ENCODE measurements around the gene CST1. TPM values are rescaled to one million over a fixed set of nuclear protein-coding genes. Genes with fewer than 3 reads are reported as not detected.
A peak's percentile ranks its signal among the peaks of the same experiment; 100 is the strongest.
"Not testable (repeated sequence)": the region's sequence is repeated elsewhere in the genome, so short reads cannot be mapped to it uniquely, and the experiment has no call there.

CST1 gene
- total RNA-seq, 4 donors from 2014 or later: not detected

DNA sequence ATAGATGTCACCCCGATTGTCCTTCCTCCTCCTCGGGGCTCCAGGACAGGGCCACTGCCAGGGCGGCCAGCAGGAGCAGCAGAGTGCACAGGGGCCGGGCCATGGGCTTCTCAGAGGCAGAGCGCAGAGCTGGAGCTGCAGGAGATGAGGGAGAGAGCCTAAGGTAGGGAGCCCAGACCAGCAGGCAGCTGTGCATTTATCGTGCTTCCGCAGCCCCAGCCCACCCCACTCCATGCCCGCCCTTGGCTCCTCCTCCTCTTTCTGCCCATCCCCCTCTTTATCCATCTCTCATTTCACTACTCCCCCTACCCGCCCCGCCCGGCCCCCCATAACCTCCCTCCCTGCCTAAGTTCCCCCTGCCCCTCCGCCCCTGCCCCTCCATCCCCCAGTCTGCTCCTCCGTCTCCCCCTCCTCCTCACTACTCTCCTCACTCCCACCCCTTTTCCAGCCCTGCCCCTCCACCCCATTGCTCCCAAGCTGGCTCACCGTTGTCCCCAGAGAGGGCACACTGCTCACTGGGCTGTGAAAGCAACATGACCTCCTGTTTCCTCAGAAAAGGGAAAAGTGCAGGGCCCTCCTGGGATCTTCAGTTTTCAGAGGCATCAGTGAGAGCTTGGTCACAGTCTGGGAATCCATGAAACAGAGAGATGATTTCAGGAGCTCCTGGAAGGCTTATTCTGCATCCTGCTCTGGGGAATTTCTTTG is 25.5 kb upstream of the CST1 start:
- ATAC-seq (ENCODE audit: low FRiP score) (peak; percentile 23), DNase-seq (ENCODE audit: low spot score) (no peak)
- no peak for TF ChIP-seq CTCF (IDR thresholded peaks at IDR 0.05)

GRCh38 chr20:23774081-23774480 is 23.3 kb upstream of the CST1 start:
- no peak for DNase-seq (ENCODE audit: low spot score)
- TF ChIP-seq CTCF (IDR thresholded peaks at IDR 0.05): no peak
- ATAC-seq (ENCODE audit: low FRiP score): no peak

DNA sequence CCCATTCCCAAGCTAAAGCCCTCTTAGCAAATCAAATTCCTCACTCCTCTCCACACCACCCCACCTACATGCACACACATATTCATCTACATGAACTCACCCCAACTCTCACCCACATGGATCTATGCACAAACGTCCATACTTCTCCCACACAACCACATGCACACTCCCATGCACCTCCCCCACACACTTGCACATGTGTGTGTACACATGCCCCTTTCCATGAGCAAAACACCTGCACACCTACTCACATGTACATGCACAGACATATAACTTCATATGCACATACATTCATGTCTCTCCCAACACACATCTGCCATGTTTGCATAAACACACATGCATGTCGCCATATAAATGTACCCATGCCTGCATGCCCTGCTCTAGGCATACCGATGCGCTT is 22.8 kb upstream of the CST1 start:
- DNase-seq (ENCODE audit: low spot score): no peak
- no peak for TF ChIP-seq CTCF (IDR thresholded peaks at IDR 0.05)
- no peak for ATAC-seq (ENCODE audit: low FRiP score)

GRCh38 chr20:23773127-23773526 is 22.4 kb upstream of the CST1 start:
- no peak for TF ChIP-seq CTCF (IDR thresholded peaks at IDR 0.05)
- no peak for ATAC-seq (ENCODE audit: low FRiP score)
- no peak for DNase-seq (ENCODE audit: low spot score)

DNA sequence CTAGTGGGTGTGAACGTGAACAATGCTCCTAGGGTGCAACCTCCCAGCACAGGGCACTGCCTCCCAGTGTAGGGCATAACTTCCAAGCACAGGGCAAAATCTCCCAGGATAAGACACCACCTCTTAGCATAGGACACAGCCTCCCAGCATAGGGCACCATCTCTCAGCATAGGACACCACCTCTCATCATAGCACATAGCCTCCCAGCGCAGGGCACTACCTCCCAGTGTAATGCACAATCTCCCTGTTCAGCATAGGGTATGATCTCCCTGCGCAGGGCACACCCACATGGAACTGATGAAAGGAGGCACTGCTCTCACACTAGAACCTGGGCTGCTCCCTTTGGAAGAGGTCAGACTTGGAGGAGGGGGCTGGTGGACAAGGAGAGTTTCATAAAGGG is 21.3 kb upstream of the CST1 start:
- TF ChIP-seq CTCF (IDR thresholded peaks at IDR 0.05): no peak
- ATAC-seq (ENCODE audit: low FRiP score): no peak
- DNase-seq (ENCODE audit: low spot score): no peak

DNA sequence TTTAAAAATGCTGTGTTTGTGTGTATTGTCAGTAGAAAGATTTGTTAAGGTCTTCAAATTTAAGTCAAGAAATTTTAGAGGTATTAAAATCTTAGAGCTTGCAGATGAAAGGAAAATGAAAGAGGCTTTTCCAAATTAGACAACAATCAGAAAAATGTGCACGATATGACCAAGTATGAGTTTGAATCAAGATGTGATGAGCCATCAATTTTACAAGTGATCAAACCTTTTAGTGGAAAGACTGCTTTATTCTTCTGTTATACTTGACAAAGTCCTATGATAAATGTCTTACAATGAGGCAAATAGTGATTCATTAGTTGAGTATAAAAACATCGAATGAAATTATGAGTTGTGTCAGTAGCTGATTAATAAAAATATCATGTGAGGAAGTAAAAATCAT is 19.6 kb upstream of the CST1 start:
- no peak for TF ChIP-seq CTCF (IDR thresholded peaks at IDR 0.05)
- ATAC-seq (ENCODE audit: low FRiP score) (no peak), DNase-seq (ENCODE audit: low spot score) (no peak)

DNA sequence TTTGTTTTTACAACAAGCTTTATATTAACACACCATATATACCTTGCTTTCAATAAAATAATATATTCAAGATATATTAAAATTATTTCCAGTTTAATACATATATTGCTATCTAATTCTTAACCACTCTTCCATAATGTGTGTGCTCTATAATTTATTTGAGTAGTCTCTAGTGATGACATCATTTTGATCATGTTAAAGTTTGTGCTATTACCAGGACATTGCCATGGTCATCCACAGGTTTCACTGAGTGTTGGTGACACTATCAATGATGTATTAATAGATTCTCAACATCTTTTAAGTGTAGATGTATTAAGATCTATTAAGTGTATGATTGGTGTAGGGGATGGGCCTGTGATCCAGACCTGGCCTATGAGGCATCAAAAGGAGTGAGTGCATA is 17.8 kb upstream of the CST1 start:
- not testable (repeated sequence) for ATAC-seq (ENCODE audit: low FRiP score); DNase-seq (ENCODE audit: low spot score)
